Stimulated activated naive CD8-positive, alpha-beta T cell treated with anti-CD3 and anti-CD28 coated beads, Interleukin-15, amount 100 ng/mL, for 72 hours (primary cell): ENCODE measurements around the gene VMP1.

ENCODE experiments used
- ATAC-seq: fragments of 150-1000 bp; cut with Tn5 transposase; 2 replicates; pipeline ENCODE4 v1.10.0; 2021; ENCODE audit warnings: mild to moderate bottlenecking, moderate library complexity
- DNase-seq, 2 donors: peaks; one replicate each; pipeline ENCODE4 v3.0.0; 2021 to 2022
- H3K27ac Mint-ChIP-seq, 2 donors: one replicate each; pipeline ENCODE4 v1.8.0; 2022; ENCODE audit warnings: mild to moderate bottlenecking in 2 of 2, mixed read lengths in 2 of 2, moderate library complexity in 2 of 2
- H3K27me3 Mint-ChIP-seq: one replicate; pipeline ENCODE4 v1.8.0; 2022; ENCODE audit warnings: mixed read lengths
- H3K4me1 Mint-ChIP-seq: one replicate; pipeline ENCODE4 v1.8.0; 2022; ENCODE audit warnings: mild to moderate bottlenecking, mixed read lengths
- H3K4me3 Mint-ChIP-seq, 2 donors: one replicate each; pipeline ENCODE4 v1.8.0; 2022; ENCODE audit warnings: mild to moderate bottlenecking in 2 of 2, mixed read lengths in 2 of 2, moderate library complexity in 1 of 2
- H3K9me3 Mint-ChIP-seq, 2 donors: one replicate each; pipeline ENCODE4 v1.8.0; 2022; ENCODE audit warnings: mixed read lengths in 2 of 2

Gene VMP1

GRCh38 chr17:59707149-59707970 is at the start of gene VMP1, which contains the start of gene PTRH2:
TSS of gene VMP1 (plus strand) at chr17:59707654. CDS start at chr17:59731447, 23,793 bp downstream.
TSS of gene PTRH2 (minus strand) at chr17:59707430. CDS start at chr17:59697978, 9,452 bp downstream.
- H3K27me3 Mint-ChIP-seq, result no peaks in the 10 kb centered on the region
- H3K4me3 Mint-ChIP-seq, result peak within 1 kb of the TSS; percentile 94 to 99
- peaks cover 57% of the 10 kb centered on the region for H3K4me1 Mint-ChIP-seq
- peak; percentile 99 for ATAC-seq
- peak within 1 kb of the TSS; percentile 98 to 99 for H3K27ac Mint-ChIP-seq
- peak; percentile 93 to 97 for DNase-seq
- H3K9me3 Mint-ChIP-seq, result no peaks in the 10 kb centered on the region

- DNase-seq, result no peak
- ATAC-seq, result no peak
Observed at GRCh38 chr17:59666235-59666634, 41.2 kb upstream of the VMP1 start.

GRCh38 chr17:59668816-59669215 is 38.6 kb upstream of the VMP1 start:
- no peaks in the 10 kb centered on the region for H3K9me3 Mint-ChIP-seq
- H3K4me3 Mint-ChIP-seq, result no peak overlapping the region
- ATAC-seq (no peak), DNase-seq (no peak)
- no peak overlapping the region for H3K27ac Mint-ChIP-seq
- H3K4me1 Mint-ChIP-seq, result peaks cover 15% of the 10 kb centered on the region
- no peaks in the 10 kb centered on the region for H3K27me3 Mint-ChIP-seq

More at GRCh38 chr17:59666235-59666634, 41.2 kb upstream of the VMP1 start:
- no peaks in the 10 kb centered on the region for H3K9me3 Mint-ChIP-seq
- H3K4me1 Mint-ChIP-seq, result peaks cover 15% of the 10 kb centered on the region
- H3K27me3 Mint-ChIP-seq, result no peaks in the 10 kb centered on the region
- H3K27ac Mint-ChIP-seq, result no peak overlapping the region
- H3K4me3 Mint-ChIP-seq, result no peak overlapping the region

- H3K27me3 Mint-ChIP-seq, result no peaks in the 10 kb centered on the region
- H3K9me3 Mint-ChIP-seq, result no peaks in the 10 kb centered on the region
- H3K4me3 Mint-ChIP-seq, result no peak overlapping the region
- H3K27ac Mint-ChIP-seq, result peak overlapping the region in 1 of 2 donors; percentile 65
- DNase-seq, result no peak
- peaks cover 15% of the 10 kb centered on the region for H3K4me1 Mint-ChIP-seq
- ATAC-seq, result no peak
Observed at GRCh38 chr17:59669411-59669810, 38.0 kb upstream of the VMP1 start.

- H3K9me3 Mint-ChIP-seq, result no peaks in the 10 kb centered on the region
- ATAC-seq (no peak), DNase-seq (no peak)
- peak overlapping the region; percentile 6 to 19 for H3K27ac Mint-ChIP-seq
- no peaks in the 10 kb centered on the region for H3K27me3 Mint-ChIP-seq
- H3K4me1 Mint-ChIP-seq, result peaks cover 15% of the 10 kb centered on the region
- no peak overlapping the region for H3K4me3 Mint-ChIP-seq
Observed at GRCh38 chr17:59669944-59670343, 37.5 kb upstream of the VMP1 start.

GRCh38 chr17:59671386-59671785 is 36.1 kb upstream of the VMP1 start:
- Mint-ChIP-seq H3K27ac (peak overlapping the region; percentile 0 to 8), H3K4me3 (no peak overlapping the region), H3K4me1 (peaks cover 15% of the 10 kb centered on the region), H3K27me3 (no peaks in the 10 kb centered on the region), H3K9me3 (no peaks in the 10 kb centered on the region)
- no peak for ATAC-seq
- DNase-seq, result no peak

- H3K27me3 Mint-ChIP-seq, result no peaks in the 10 kb centered on the region
- H3K27ac Mint-ChIP-seq, result peak overlapping the region in 1 of 2 donors; percentile 27
- ATAC-seq (no peak), DNase-seq (no peak)
- no peak overlapping the region for H3K4me3 Mint-ChIP-seq
- H3K9me3 Mint-ChIP-seq, result no peaks in the 10 kb centered on the region
- H3K4me1 Mint-ChIP-seq, result peaks cover 2% of the 10 kb centered on the region
Observed at GRCh38 chr17:59675231-59675630, 32.2 kb upstream of the VMP1 start.

- Mint-ChIP-seq H3K27me3 (no peaks in the 10 kb centered on the region), H3K27ac (peak overlapping the region; percentile 85 to 95), H3K4me1 (no peaks in the 10 kb centered on the region), H3K4me3 (no peak overlapping the region), H3K9me3 (no peaks in the 10 kb centered on the region)
- no peak for ATAC-seq
- DNase-seq, result no peak
Observed at GRCh38 chr17:59676716-59677115, 30.7 kb upstream of the VMP1 start.

GRCh38 chr17:59678918-59679317 is 28.5 kb upstream of the VMP1 start:
- DNase-seq, result no peak
- no peak for ATAC-seq
- Mint-ChIP-seq H3K27me3 (no peaks in the 10 kb centered on the region), H3K27ac (peak overlapping the region in 1 of 2 donors; percentile 19), H3K4me1 (no peaks in the 10 kb centered on the region), H3K4me3 (no peak overlapping the region), H3K9me3 (no peaks in the 10 kb centered on the region)

GRCh38 chr17:59680314-59680713 is 27.1 kb upstream of the VMP1 start:
- H3K27me3 Mint-ChIP-seq, result no peaks in the 10 kb centered on the region
- no peak overlapping the region for H3K27ac Mint-ChIP-seq
- no peak overlapping the region for H3K4me3 Mint-ChIP-seq
- H3K9me3 Mint-ChIP-seq, result no peaks in the 10 kb centered on the region
- H3K4me1 Mint-ChIP-seq, result no peaks in the 10 kb centered on the region
- ATAC-seq, result no peak
- no peak for DNase-seq

GRCh38 chr17:59683283-59683682 is 24.2 kb upstream of the VMP1 start:
- Mint-ChIP-seq H3K4me3 (no peak overlapping the region), H3K27ac (no peak overlapping the region), H3K4me1 (peaks cover 8% of the 10 kb centered on the region), H3K9me3 (no peaks in the 10 kb centered on the region), H3K27me3 (no peaks in the 10 kb centered on the region)
- ATAC-seq (no peak), DNase-seq (no peak)

- Mint-ChIP-seq H3K4me3 (no peak overlapping the region), H3K9me3 (no peaks in the 10 kb centered on the region), H3K4me1 (peaks cover 8% of the 10 kb centered on the region), H3K27ac (no peak overlapping the region), H3K27me3 (no peaks in the 10 kb centered on the region)
- DNase-seq (no peak), ATAC-seq (no peak)
Observed at GRCh38 chr17:59684967-59685366, 22.5 kb upstream of the VMP1 start.

- Mint-ChIP-seq H3K27ac (peak overlapping the region in 1 of 2 donors; percentile 76), H3K4me1 (peaks cover 8% of the 10 kb centered on the region), H3K27me3 (no peaks in the 10 kb centered on the region), H3K4me3 (no peak overlapping the region), H3K9me3 (no peaks in the 10 kb centered on the region)
- DNase-seq (no peak), ATAC-seq (peak; percentile 60)
Observed at GRCh38 chr17:59688008-59688407, 19.4 kb upstream of the VMP1 start.

- H3K4me1 Mint-ChIP-seq, result peaks cover 8% of the 10 kb centered on the region
- no peak for ATAC-seq
- no peaks in the 10 kb centered on the region for H3K9me3 Mint-ChIP-seq
- no peaks in the 10 kb centered on the region for H3K27me3 Mint-ChIP-seq
- DNase-seq, result no peak
- H3K27ac Mint-ChIP-seq, result peak overlapping the region in 1 of 2 donors; percentile 93
- no peak overlapping the region for H3K4me3 Mint-ChIP-seq
Observed at GRCh38 chr17:59688496-59688895, 19.0 kb upstream of the VMP1 start.

- Mint-ChIP-seq H3K4me3 (no peak overlapping the region), H3K4me1 (peaks cover 28% of the 10 kb centered on the region), H3K27ac (peak overlapping the region; percentile 4 to 56), H3K9me3 (no peaks in the 10 kb centered on the region), H3K27me3 (no peaks in the 10 kb centered on the region)
- DNase-seq (no peak), ATAC-seq (no peak)
Observed at GRCh38 chr17:59693582-59693981, 13.9 kb upstream of the VMP1 start.

- ATAC-seq (no peak), DNase-seq (no peak)
- Mint-ChIP-seq H3K4me1 (peaks cover 36% of the 10 kb centered on the region), H3K27ac (peak overlapping the region; percentile 57 to 93), H3K4me3 (no peak overlapping the region), H3K27me3 (no peaks in the 10 kb centered on the region), H3K9me3 (no peaks in the 10 kb centered on the region)
Observed at GRCh38 chr17:59694344-59694743, 13.1 kb upstream of the VMP1 start.
